ENCODE measurements around the gene HYLS1.

- TF ChIP-seq CTCF (IDR thresholded peaks at IDR 0.05; ENCODE audit: low read length) (no peak), EZH2 (optimal IDR thresholded peaks at IDR 0.05; ENCODE audit: low read depth, low read length) (no peak)
Measured at GRCh38 chr11:125902277-125902926, 14.9 kb downstream of the HYLS1 start.

All from MM.1S (cell line).